Glutamatergic neuron (in vitro differentiated cells): ENCODE results near the gene CA6. TPM values are rescaled to one million over a fixed set of nuclear protein-coding genes. Genes with fewer than 3 reads are reported as not detected.

Source experiments
- DNase-seq: peaks from one replicate; pipeline ENCODE4 v3.0.0; 2022
- H3K27ac Mint-ChIP-seq: one replicate; pipeline ENCODE4 v1.8.0; 2020; ENCODE audit warnings: mild to moderate bottlenecking, mixed read lengths, inconsistent platforms; ENCODE audit not compliant: unreplicated experiment
- H3K27me3 Mint-ChIP-seq: one replicate; pipeline ENCODE4 v1.8.0; 2020; ENCODE audit warnings: mild to moderate bottlenecking, moderate library complexity, mixed read lengths, inconsistent platforms; ENCODE audit not compliant: unreplicated experiment
- H3K36me3 Mint-ChIP-seq: one replicate; pipeline ENCODE4 v1.8.0; 2020; ENCODE audit warnings: mild to moderate bottlenecking, mixed read lengths, inconsistent platforms; ENCODE audit not compliant: unreplicated experiment
- H3K4me1 Mint-ChIP-seq: one replicate; pipeline ENCODE4 v1.8.0; 2020; ENCODE audit warnings: mild to moderate bottlenecking, low read depth, mixed read lengths, inconsistent platforms; ENCODE audit not compliant: unreplicated experiment
- H3K4me3 Mint-ChIP-seq: one replicate; pipeline ENCODE4 v1.8.0; 2020; ENCODE audit warnings: mild to moderate bottlenecking, mixed read lengths, inconsistent platforms; ENCODE audit not compliant: unreplicated experiment
- H3K9me3 Mint-ChIP-seq: one replicate; pipeline ENCODE4 v1.8.0; 2020; ENCODE audit warnings: mild to moderate bottlenecking, moderate library complexity, mixed read lengths, inconsistent platforms; ENCODE audit not compliant: unreplicated experiment
- total RNA-seq: library from RNA; stranded (reverse); fragmentation: NEBNext Ultra II Directional; extraction: Animal tissue kit (Norgen Biotek cat#: 25700); gene quantifications from one replicate; pipeline ENCODE4 v1.2.1, GENCODE V29; 2021; ENCODE audit not compliant: unreplicated experiment
- TF ChIP-seq, protein P1 (sequence below): fragments of 200-600 bp; sonication (generic); IDR thresholded peaks from one replicate; pipeline ENCODE4 v1.5.0; 2021; ENCODE audit not compliant: partially characterized antibody, unreplicated experiment

Gene CA6
- total RNA-seq, 1 donor from 2014 or later: not detected

DNA sequence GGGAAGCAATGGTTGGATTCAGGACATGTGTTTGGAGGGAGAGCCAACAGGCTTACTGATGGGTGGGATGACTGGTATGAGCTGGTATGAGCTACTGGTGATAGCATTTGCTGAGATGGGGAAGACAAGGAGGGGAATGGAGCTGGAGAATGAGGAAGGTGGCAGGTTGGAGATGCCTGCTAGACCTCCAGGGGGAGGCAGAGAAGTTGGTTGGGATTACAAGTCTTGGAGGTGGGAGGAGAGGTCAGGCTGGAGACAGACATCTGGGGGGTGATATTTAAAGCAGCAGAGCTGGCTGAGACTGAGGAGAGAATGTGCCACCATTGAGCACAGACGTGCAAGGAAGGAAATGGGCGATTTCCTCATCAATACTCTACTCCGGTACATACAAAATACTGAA lies 35.3 kb upstream of the CA6 start:
- DNase-seq: no peak
- no peaks in the 10 kb centered on the region for H3K27me3 Mint-ChIP-seq

DNA sequence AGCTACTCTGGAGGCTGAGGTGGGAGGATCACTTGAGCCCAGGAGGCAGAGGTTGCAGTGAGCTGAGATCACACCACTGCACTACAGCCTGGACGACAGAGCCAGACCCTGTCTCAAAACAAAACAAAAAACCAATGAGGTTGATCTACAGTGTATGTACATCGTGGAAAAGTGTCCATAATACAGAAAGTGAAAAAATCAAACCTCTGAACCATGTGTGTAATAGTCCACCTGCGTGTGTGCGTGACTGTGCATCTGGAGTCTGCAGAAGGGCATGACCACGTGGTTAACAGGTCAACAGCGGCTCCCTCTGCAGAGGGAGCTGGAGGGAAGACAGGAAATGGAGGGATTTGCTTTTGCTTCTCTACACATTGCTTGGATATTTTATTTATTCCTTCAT lies 34.8 kb upstream of the CA6 start:
- TF ChIP-seq, protein P1, sequence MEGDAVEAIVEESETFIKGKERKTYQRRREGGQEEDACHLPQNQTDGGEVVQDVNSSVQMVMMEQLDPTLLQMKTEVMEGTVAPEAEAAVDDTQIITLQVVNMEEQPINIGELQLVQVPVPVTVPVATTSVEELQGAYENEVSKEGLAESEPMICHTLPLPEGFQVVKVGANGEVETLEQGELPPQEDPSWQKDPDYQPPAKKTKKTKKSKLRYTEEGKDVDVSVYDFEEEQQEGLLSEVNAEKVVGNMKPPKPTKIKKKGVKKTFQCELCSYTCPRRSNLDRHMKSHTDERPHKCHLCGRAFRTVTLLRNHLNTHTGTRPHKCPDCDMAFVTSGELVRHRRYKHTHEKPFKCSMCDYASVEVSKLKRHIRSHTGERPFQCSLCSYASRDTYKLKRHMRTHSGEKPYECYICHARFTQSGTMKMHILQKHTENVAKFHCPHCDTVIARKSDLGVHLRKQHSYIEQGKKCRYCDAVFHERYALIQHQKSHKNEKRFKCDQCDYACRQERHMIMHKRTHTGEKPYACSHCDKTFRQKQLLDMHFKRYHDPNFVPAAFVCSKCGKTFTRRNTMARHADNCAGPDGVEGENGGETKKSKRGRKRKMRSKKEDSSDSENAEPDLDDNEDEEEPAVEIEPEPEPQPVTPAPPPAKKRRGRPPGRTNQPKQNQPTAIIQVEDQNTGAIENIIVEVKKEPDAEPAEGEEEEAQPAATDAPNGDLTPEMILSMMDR: no peak
- Mint-ChIP-seq H3K36me3 (no peaks in the 10 kb centered on the region), H3K27ac (no peak overlapping the region), H3K4me3 (no peak overlapping the region), H3K9me3 (peaks cover 5% of the 10 kb centered on the region), H3K27me3 (no peaks in the 10 kb centered on the region), H3K4me1 (peaks cover 7% of the 10 kb centered on the region)
- DNase-seq: no peak

More for the DNA sequence above, 35.3 kb upstream of the CA6 start:
- H3K36me3 Mint-ChIP-seq: no peaks in the 10 kb centered on the region
- H3K4me3 Mint-ChIP-seq: no peak overlapping the region
- H3K27ac Mint-ChIP-seq: no peak overlapping the region
- peaks cover 4% of the 10 kb centered on the region for H3K9me3 Mint-ChIP-seq
- H3K4me1 Mint-ChIP-seq: peaks cover 3% of the 10 kb centered on the region
- TF ChIP-seq, protein P1: no peak

DNA sequence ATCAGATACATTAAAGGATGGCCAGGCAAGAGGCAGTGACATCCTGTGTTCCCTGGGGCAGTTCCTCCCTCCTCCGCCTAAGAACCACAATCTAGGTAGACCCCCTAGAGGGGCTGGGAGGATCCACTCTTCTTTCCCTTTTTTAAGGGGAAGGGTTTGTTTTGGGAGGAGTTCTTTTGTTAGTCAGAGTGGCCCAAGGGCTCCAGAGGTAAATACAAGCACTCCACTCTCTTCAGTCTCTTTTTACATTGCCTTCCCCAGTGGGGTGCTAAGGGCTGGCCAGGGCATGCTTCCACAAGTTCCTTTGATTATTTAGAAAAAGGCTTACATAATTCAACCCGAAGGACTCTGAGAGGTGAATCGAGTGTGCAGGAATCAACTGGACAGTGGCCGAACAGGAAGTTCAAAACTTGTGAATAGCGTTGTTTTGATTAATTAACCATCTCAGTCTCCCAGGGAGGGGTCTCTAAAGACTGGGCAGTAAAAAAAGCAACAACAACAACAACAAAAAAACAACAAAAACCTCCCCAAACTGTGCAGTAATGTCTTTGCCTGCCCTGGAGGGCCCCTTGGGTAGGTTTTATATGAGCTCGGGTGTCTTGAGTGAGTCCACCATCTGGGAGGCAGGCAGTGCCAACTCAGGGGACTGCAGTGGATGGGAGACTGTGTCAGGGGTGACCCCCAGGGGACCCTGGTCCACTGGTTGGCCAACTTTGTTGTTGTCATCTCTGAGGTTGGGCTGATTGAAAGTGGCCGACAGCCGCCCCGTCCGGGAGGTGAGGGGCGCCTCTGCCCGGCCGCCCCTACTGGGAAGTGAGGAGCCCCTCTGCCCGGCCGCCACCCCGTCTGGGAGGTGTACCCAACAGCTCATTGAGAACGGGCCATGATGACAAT lies 34.0 kb upstream of the CA6 start:
- no peak overlapping the region for H3K27ac Mint-ChIP-seq
- no peaks in the 10 kb centered on the region for H3K36me3 Mint-ChIP-seq
- peaks cover 5% of the 10 kb centered on the region for H3K9me3 Mint-ChIP-seq
- peaks cover 7% of the 10 kb centered on the region for H3K4me1 Mint-ChIP-seq
- no peak for DNase-seq
- no peaks in the 10 kb centered on the region for H3K27me3 Mint-ChIP-seq
- TF ChIP-seq, protein P1: no peak
- H3K4me3 Mint-ChIP-seq: no peak overlapping the region

DNA sequence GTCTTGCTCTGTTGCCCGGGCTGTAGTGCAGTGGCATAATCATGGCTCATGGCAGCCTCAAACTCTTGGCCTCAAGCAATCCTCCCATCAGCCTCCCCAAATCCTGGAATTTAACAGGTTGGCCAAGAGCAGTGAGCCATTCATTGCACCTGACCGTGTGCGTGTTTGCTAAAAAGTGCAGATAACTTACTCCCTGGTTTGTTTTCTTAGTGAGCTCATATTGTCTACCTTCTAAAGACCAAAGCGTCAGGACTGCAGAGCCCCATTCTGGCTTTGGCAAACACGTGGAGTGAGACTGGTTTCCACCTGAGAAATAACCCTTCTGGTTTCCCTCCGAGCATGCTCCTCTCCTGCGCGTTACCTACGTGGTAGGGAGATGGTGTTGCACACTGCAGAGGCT lies 32.2 kb upstream of the CA6 start:
- Mint-ChIP-seq H3K4me1 (peaks cover 7% of the 10 kb centered on the region), H3K27ac (no peak overlapping the region), H3K36me3 (no peaks in the 10 kb centered on the region), H3K9me3 (peaks cover 5% of the 10 kb centered on the region), H3K27me3 (peaks cover 1% of the 10 kb centered on the region), H3K4me3 (no peak overlapping the region)
- TF ChIP-seq, protein P1: no peak
- no peak for DNase-seq

DNA sequence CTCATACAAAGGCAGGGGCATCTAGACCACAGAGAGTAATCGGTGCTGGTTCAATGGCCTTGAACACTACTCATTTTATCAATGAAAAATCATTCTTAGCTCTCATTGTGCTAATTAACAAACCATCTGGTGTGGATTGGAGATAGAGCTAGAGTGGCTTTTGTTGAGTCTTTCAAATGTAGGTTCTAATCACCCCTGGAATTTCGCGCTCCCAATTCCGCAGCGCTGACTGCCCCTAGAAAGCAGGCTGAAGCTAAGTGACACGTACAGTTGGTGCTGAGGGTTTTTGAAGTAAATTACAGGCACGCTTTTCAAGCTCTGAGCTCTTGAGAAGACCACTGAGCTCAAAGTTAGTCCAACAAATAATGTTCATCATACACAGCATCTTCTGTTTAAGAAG lies 31.2 kb upstream of the CA6 start:
- TF ChIP-seq, protein P1: no peak
- peaks cover 7% of the 10 kb centered on the region for H3K4me1 Mint-ChIP-seq
- H3K9me3 Mint-ChIP-seq: peaks cover 5% of the 10 kb centered on the region
- H3K36me3 Mint-ChIP-seq: no peaks in the 10 kb centered on the region
- no peak for DNase-seq
- H3K4me3 Mint-ChIP-seq: no peak overlapping the region
- H3K27ac Mint-ChIP-seq: no peak overlapping the region
- H3K27me3 Mint-ChIP-seq: peaks cover 1% of the 10 kb centered on the region
